ENCODE measurements around the gene NEMP1.
"Not testable (repeated sequence)": the region's sequence is repeated elsewhere in the genome, so short reads cannot be mapped to it uniquely, and the experiment has no call there.

Gene NEMP1

DNA sequence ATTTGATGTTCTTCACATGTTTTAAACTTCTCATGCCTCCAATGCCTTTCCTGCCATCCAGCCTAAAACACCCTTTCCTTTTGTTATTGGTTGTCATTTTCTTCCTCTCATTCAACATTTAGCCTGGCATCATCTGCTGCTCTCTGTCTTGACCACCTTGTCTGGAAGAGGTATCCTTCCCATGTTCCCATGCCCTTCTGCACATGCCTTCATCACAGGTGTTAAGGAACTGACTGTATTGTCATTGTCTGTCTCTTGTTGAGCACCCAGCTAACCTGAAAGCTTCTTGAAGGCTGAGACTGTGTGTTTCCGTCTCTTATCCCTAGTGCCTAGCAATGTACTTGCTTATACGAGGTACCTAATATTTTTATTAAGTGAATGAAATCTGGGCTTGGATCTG lies 45.2 kb upstream of the NEMP1 start:
- Histone ChIP-seq H3K4me2 (ENCODE audit: low read depth, low read length, poor library complexity, severe bottlenecking) (no peak overlapping the region), H3K27ac (ENCODE audit: low read depth, low read length) (no peak overlapping the region), H3K27me3 (ENCODE audit: low read length) (no peaks in the 10 kb centered on the region), H3K79me2 (ENCODE audit: insufficient read depth, low read length) (no peaks in the 10 kb centered on the region), H3F3A (ENCODE audit: insufficient read depth) (no peaks in the 10 kb centered on the region), H3K9ac (ENCODE audit: low read length) (no peak overlapping the region), H3K36me3 (ENCODE audit: low read length) (no peaks in the 10 kb centered on the region), H3K9me3 (ENCODE audit: insufficient read depth, low read length) (no peaks in the 10 kb centered on the region), H2AFZ (ENCODE audit: low read depth, low read length, severe bottlenecking) (no peak overlapping the region), H4K20me1 (ENCODE audit: low read depth, low read length) (no peaks in the 10 kb centered on the region), H3K9me2 (replicated peaks; ENCODE audit: insufficient read depth, low read length) (no peaks in the 10 kb centered on the region), H3K4me3 (ENCODE audit: insufficient read depth, low read length, poor library complexity, severe bottlenecking) (no peak overlapping the region)
- TF ChIP-seq EZH2phosphoT487 (conservative IDR thresholded peaks at IDR 0.05; ENCODE audit: low read length): no peak
- TF ChIP-seq, protein P1, sequence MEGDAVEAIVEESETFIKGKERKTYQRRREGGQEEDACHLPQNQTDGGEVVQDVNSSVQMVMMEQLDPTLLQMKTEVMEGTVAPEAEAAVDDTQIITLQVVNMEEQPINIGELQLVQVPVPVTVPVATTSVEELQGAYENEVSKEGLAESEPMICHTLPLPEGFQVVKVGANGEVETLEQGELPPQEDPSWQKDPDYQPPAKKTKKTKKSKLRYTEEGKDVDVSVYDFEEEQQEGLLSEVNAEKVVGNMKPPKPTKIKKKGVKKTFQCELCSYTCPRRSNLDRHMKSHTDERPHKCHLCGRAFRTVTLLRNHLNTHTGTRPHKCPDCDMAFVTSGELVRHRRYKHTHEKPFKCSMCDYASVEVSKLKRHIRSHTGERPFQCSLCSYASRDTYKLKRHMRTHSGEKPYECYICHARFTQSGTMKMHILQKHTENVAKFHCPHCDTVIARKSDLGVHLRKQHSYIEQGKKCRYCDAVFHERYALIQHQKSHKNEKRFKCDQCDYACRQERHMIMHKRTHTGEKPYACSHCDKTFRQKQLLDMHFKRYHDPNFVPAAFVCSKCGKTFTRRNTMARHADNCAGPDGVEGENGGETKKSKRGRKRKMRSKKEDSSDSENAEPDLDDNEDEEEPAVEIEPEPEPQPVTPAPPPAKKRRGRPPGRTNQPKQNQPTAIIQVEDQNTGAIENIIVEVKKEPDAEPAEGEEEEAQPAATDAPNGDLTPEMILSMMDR (IDR thresholded peaks at IDR 0.05; ENCODE audit: insufficient read depth, low read length, poor library complexity, severe bottlenecking): no peak

GRCh38 chr12:57120718-57121117 lies 42.1 kb upstream of the NEMP1 start:
- not testable (repeated sequence) for H3K9me2 ChIP-seq (replicated peaks; ENCODE audit: insufficient read depth, low read length); H3K4me3 ChIP-seq (ENCODE audit: insufficient read depth, low read length, poor library complexity, severe bottlenecking); H3K9ac ChIP-seq (ENCODE audit: low read length)

GRCh38 chr12:57119294-57120085 lies 40.9 kb upstream of the NEMP1 start:
- Histone ChIP-seq H3K79me2 (ENCODE audit: insufficient read depth, low read length) (no peaks in the 10 kb centered on the region), H3K4me2 (ENCODE audit: low read depth, low read length, poor library complexity, severe bottlenecking) (no peak overlapping the region), H2AFZ (ENCODE audit: low read depth, low read length, severe bottlenecking) (no peak overlapping the region), H3K9me3 (ENCODE audit: insufficient read depth, low read length) (no peaks in the 10 kb centered on the region), H3K36me3 (ENCODE audit: low read length) (no peaks in the 10 kb centered on the region), H3K27ac (ENCODE audit: low read depth, low read length) (no peak overlapping the region), H3K4me3 (ENCODE audit: insufficient read depth, low read length, poor library complexity, severe bottlenecking) (no peak overlapping the region), H3F3A (ENCODE audit: insufficient read depth) (no peaks in the 10 kb centered on the region), H3K27me3 (ENCODE audit: low read length) (no peaks in the 10 kb centered on the region), H4K20me1 (ENCODE audit: low read depth, low read length) (no peaks in the 10 kb centered on the region), H3K9me2 (replicated peaks; ENCODE audit: insufficient read depth, low read length) (no peaks in the 10 kb centered on the region), H3K9ac (ENCODE audit: low read length) (no peak overlapping the region)
- TF ChIP-seq EZH2phosphoT487 (conservative IDR thresholded peaks at IDR 0.05; ENCODE audit: low read length): no peak
- TF ChIP-seq, protein P1 (IDR thresholded peaks at IDR 0.05; ENCODE audit: insufficient read depth, low read length, poor library complexity, severe bottlenecking): no peak

More at GRCh38 chr12:57120718-57121117, 42.1 kb upstream of the NEMP1 start:
- H3F3A ChIP-seq (ENCODE audit: insufficient read depth); H3K27me3 ChIP-seq (ENCODE audit: low read length); H3K79me2 ChIP-seq (ENCODE audit: insufficient read depth, low read length); H3K27ac ChIP-seq (ENCODE audit: low read depth, low read length); H3K36me3 ChIP-seq (ENCODE audit: low read length); H3K9me3 ChIP-seq (ENCODE audit: insufficient read depth, low read length); H3K4me2 ChIP-seq (ENCODE audit: low read depth, low read length, poor library complexity, severe bottlenecking); H4K20me1 ChIP-seq (ENCODE audit: low read depth, low read length); H2AFZ ChIP-seq (ENCODE audit: low read depth, low read length, severe bottlenecking): not testable (repeated sequence)

DNA sequence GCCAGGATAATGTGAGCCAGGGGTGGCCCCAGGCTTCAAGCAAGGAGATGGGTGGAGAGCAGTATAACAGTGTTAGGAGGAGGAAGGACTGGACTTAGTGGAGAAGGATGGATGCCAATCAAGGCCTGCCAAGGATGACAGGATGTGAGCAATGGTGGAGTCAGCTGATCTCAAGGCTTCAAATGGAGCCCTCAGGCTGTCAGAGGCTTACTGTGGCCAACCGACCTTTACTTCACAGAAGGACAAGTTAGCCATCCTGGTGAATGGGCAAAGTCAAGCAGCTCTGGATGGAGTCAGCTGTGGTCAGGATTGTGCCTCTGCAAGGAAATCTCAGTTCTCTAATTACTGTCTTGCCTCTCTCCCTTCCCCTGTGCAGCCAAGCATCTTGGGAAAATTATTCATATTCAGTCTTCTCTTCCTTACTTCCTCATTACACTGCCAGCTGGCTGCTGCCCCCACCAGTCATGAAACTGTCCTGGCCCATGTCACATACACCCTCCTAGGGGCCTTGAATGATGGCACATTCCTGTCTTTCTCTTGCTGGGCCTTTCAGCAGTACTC lies 40.2 kb upstream of the NEMP1 start:
- no peaks in the 10 kb centered on the region for H3K9me2 ChIP-seq (replicated peaks; ENCODE audit: insufficient read depth, low read length)
- no peaks in the 10 kb centered on the region for H3K36me3 ChIP-seq (ENCODE audit: low read length)
- H3K9ac ChIP-seq (ENCODE audit: low read length): no peak overlapping the region
- TF ChIP-seq EZH2phosphoT487 (conservative IDR thresholded peaks at IDR 0.05; ENCODE audit: low read length): no peak
- TF ChIP-seq, protein P1 (IDR thresholded peaks at IDR 0.05; ENCODE audit: insufficient read depth, low read length, poor library complexity, severe bottlenecking): no peak
- no peaks in the 10 kb centered on the region for H3K27me3 ChIP-seq (ENCODE audit: low read length)
- no peak overlapping the region for H3K4me3 ChIP-seq (ENCODE audit: insufficient read depth, low read length, poor library complexity, severe bottlenecking)
- H4K20me1 ChIP-seq (ENCODE audit: low read depth, low read length): no peaks in the 10 kb centered on the region
- H3K79me2 ChIP-seq (ENCODE audit: insufficient read depth, low read length): no peaks in the 10 kb centered on the region
- no peak overlapping the region for H3K27ac ChIP-seq (ENCODE audit: low read depth, low read length)
- H3F3A ChIP-seq (ENCODE audit: insufficient read depth): no peaks in the 10 kb centered on the region
- H3K4me2 ChIP-seq (ENCODE audit: low read depth, low read length, poor library complexity, severe bottlenecking): no peak overlapping the region
- H3K9me3 ChIP-seq (ENCODE audit: insufficient read depth, low read length): no peaks in the 10 kb centered on the region
- no peak overlapping the region for H2AFZ ChIP-seq (ENCODE audit: low read depth, low read length, severe bottlenecking)

All from SU-DHL-6 (cell line).